AG10803 (cell line): ENCODE measurements around the gene NUP98.
"Not testable (repeated sequence)": the region's sequence is repeated elsewhere in the genome, so short reads cannot be mapped to it uniquely, and the experiment has no call there.

ENCODE experiments used
- DNase-seq: peaks from one replicate; pipeline ENCODE4 v3.0.0; 2010; ENCODE audit warnings: low read depth
- H3K4me3 ChIP-seq: 2 replicates; pipeline ENCODE4 v1.5.1; 2011; ENCODE audit warnings: mild to moderate bottlenecking, low read length, control low read depth
- CTCF ChIP-seq: conservative IDR thresholded peaks from 2 replicates; pipeline ENCODE4 v1.5.1; 2011; ENCODE audit warnings: mild to moderate bottlenecking, low read length, control low read depth, inconsistent platforms

Gene NUP98

DNA sequence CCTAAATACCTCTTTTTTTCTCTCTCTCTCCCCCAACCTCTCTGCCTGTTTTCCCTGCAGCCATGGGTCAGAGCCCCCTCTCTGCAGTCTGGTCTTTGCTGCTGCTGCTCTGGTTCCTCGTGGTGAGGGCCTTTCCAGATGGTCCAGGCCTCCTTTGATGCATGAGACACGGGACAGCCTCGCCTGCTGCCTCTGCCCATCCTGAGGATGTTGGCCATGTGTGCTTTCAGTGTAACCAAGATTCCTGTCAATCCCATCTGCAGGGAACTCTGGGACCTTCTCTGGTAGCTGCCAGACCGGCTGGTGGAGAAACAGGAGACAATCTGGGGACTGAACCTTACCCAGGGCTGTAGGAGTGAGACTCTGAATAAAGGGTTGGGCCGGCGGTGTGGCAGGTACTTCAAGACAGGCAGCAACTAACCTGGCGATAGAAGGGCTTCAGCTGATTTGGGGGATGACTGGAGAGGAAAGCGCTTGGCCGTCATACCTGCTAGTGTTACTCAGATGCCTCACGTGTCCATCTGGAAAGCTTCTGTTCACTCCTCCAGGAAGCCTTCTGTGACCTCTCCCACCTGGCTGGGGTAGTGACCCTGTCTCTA, 133.2 kb downstream of the NUP98 start:
- DNase-seq = no peak
- no peak for TF ChIP-seq CTCF
- H3K4me3 ChIP-seq = no peak overlapping the region

DNA sequence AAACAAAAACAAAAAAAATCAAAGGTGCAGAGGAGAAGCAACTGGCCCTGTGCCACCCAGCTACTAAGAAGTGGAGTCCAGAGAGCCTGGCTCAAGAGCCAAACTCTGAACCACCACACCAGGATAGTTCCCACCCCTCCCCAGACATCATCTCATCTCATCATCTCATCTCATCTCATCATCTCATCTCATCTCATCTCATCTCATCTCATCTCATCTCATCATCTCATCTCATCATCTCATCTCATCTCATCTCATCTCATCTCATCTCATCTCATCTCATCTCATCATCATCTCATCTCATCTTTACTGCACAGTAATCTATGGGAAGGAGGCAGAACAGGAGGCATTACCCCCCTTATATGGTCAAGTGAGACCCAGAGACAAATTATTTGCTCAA, 134.5 kb downstream of the NUP98 start:
- no peak overlapping the region for H3K4me3 ChIP-seq
- no peak for TF ChIP-seq CTCF
- DNase-seq = no peak

DNA sequence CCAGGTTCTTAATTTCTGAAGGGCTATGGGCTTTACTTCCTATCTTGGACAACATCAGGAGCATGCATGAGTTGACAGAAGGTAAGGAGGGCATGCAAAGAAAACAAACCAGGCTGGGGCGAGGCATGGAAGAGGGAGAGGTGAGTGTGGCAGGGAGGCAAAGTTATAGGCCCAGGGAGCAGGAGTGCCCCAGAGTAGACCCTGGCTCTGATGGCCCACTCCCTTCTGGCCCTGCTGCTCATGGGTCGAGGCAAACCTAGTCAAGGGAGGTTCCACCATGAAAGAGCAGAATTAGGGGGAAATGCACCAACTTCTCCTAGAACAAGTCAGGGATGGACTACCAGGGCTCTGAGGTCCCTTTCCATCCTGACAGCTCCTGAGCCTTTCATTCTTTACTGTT, 136.4 kb downstream of the NUP98 start:
- DNase-seq = no peak
- H3K4me3 ChIP-seq = no peak overlapping the region
- no peak for TF ChIP-seq CTCF

- no peak overlapping the region for H3K4me3 ChIP-seq
- TF ChIP-seq CTCF = no peak
- no peak for DNase-seq
Measured at GRCh38 chr11:3659595-3660515, 137.5 kb downstream of the NUP98 start.

- DNase-seq = no peak
- no peak overlapping the region for H3K4me3 ChIP-seq
- no peak for TF ChIP-seq CTCF
Measured at GRCh38 chr11:3658252-3658651, 139.1 kb downstream of the NUP98 start.

DNA sequence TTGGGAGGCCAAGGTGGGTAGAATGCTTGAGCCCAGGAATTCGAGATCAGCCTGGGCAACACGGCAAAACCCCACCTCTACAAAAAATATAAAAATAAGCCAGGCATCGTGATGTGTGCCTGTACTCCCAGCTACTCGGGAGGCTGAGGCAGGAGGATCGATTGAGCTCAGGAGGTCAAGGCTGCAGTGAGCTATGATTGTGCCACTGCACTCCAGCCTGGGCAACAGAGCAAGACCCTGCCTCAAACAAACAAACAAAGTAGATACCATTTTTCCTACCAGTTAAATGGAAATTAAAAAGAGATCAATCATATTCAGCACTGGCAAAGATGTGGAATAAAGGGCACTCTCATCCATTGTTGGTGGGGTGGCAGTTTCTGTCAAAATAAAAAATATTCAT, 140.0 kb downstream of the NUP98 start:
- not testable (repeated sequence) for H3K4me3 ChIP-seq, DNase-seq

- no peak overlapping the region for H3K4me3 ChIP-seq
- TF ChIP-seq CTCF = no peak
- no peak for DNase-seq
Measured at GRCh38 chr11:3655547-3655946, 141.8 kb downstream of the NUP98 start.

GRCh38 chr11:3652514-3652913, 144.8 kb downstream of the NUP98 start:
- not testable (repeated sequence) for DNase-seq

DNA sequence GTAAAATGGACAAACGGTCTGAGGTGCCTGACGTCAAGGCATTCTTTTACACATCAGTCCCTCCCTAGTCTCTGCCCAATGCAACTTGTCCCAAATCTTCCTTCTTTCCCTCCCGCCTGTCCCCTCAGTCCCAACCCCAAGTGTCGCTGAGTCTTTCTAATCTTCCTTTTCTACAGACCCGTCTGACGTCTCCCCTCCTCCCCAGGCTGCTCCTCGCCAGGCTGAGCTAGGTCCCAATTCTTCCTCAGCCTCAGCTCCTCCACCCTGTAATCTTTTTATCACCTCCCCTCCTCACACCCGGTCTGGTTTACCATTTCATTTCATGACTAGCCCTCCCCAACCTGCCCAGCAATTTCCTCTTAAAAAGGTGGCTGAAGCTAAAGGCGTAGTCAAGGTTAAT, 148.0 kb downstream of the NUP98 start:
- not testable (repeated sequence) for DNase-seq, H3K4me3 ChIP-seq

More at GRCh38 chr11:3652514-3652913, 144.8 kb downstream of the NUP98 start:
- not testable (repeated sequence) for H3K4me3 ChIP-seq

GRCh38 chr11:3648843-3649242, 148.5 kb downstream of the NUP98 start:
- H3K4me3 ChIP-seq, DNase-seq: not testable (repeated sequence)
